ENCODE measurements around the gene LHB. TPM values are rescaled to one million over a fixed set of nuclear protein-coding genes. Genes with fewer than 3 reads are reported as not detected.
"Not testable (repeated sequence)": the region's sequence is repeated elsewhere in the genome, so short reads cannot be mapped to it uniquely, and the experiment has no call there.

The LHB gene
- total and polyA plus RNA-seq, 8 donors = 0.98 to 54.4 (median 5.0) TPM

DNA sequence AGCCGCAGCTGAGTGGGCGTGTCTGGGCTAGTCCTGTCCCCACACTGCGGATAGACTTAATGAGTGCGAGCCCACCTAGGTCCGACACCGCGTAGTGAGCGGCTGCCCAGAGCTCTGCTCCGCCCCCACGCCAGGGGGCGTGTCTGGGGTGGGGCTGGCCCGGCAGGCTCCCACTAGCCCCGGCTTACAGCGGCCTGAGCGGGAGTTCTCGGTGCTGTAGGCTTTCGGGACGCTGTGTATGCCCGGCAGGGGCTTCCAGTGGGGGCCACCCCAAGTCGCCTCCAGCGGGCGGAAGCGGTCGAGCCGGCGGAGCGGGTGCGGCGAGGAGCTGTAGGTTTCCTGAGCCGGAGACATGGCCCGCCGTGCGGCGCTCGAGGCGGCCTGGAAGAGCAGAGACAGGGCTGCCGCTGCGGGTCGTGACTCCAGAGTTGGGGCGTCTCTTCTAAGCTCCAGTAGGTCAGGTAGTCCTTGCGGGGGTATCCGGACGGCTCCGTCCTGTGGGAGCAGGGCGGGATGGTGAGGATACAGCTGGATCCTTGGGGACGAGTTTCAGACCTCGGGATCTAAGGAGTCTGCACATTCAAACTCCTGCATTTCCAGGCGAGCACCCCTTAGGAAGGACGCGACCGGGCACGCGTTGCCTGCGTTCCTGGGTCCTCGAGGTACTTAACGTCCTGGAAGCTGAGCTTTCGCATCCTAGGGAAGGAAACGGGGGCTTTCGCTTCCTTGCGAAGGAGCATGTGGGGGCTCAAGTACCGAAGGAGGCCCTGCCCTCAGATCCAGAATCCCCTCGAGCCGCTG is 39.4 kb upstream of the LHB start:
- WGBS, 2 donors = 1% methylated on average over 61 to 63 of the region's 63 CpGs
- FAIRE-seq = no peak
- Histone ChIP-seq H3K27me3 (no peaks in the 10 kb centered on the region), H3K9me3 (no peaks in the 10 kb centered on the region), H3K4me1 (peaks cover 0 to 5% (median 0%) of the 10 kb centered on the region in 3 donors), H3K4me3 (peak overlapping the region; percentile 26 to 67 (median 44)), H3K36me3 (no peaks in the 10 kb centered on the region), H3K27ac (no peak overlapping the region)
- DNase-seq = peak; percentile 36 to 87 (median 61)
- TF ChIP-seq, protein P1, sequence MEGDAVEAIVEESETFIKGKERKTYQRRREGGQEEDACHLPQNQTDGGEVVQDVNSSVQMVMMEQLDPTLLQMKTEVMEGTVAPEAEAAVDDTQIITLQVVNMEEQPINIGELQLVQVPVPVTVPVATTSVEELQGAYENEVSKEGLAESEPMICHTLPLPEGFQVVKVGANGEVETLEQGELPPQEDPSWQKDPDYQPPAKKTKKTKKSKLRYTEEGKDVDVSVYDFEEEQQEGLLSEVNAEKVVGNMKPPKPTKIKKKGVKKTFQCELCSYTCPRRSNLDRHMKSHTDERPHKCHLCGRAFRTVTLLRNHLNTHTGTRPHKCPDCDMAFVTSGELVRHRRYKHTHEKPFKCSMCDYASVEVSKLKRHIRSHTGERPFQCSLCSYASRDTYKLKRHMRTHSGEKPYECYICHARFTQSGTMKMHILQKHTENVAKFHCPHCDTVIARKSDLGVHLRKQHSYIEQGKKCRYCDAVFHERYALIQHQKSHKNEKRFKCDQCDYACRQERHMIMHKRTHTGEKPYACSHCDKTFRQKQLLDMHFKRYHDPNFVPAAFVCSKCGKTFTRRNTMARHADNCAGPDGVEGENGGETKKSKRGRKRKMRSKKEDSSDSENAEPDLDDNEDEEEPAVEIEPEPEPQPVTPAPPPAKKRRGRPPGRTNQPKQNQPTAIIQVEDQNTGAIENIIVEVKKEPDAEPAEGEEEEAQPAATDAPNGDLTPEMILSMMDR (IDR thresholded peaks at IDR 0.05) = no peak
- intact Hi-C loops (cut with DNase I) = no loop called here
- ATAC-seq = peak; percentile 78 to 93 (median 88)

DNA sequence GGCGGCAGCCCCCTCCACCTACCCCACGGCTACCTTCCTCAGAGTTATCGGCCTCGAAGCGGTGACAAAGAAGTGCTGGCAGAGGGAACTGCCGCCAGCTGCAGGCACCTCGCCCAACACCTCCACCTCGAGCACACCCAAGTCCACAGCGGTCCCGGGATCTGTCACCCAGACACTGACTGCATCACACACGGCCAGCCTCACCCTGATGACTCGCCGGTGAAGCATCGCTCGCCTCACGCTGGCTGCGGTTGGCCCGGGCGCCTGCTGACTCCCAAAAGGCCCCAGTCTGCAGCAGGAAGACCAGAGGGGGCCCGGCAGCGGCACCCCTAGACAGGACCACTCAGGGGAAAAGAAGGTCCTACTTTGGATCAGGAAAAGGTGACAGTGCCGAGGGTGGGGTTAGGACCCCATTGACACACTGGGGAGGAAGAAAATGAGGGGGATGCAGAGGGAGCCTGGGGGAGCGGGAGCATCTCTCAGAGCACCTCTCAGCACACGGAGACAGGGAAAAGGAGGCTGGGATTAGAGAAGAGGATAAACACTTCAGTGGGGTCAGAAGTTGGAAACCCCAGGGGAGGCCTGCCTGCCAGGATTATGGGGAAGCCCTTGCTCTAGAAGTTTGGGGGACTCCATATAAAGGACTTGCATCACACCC is 33.6 kb upstream of the LHB start:
- ATAC-seq; H3K27me3 ChIP-seq; H3K27ac ChIP-seq; H3K36me3 ChIP-seq; H3K4me1 ChIP-seq; H3K4me3 ChIP-seq; intact Hi-C loops (cut with DNase I); DNase-seq; H3K9me3 ChIP-seq; FAIRE-seq: not testable (repeated sequence)
- 64 to 65% methylated on average over 24 of the region's 24 CpGs for WGBS, 2 donors

DNA sequence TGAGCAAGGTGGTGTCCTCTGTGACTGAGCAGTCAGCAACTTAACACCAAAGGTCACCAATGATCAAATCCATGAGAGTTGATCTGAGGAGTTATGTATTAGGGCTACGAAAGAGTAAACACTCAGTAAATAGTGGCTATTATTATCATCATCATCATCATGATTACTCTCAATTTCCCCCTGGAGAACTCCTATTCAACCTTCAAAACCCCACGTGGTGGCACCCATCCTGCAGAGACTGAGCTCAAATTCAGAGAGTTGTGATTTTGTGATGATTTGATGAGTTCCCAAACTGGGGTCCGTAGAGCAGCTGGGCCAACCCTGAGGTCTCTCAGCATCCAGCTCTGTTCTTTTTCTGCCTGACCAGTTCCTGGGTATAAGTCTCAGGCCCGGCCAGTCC is 32.9 kb upstream of the LHB start:
- ATAC-seq; H3K27me3 ChIP-seq; H3K27ac ChIP-seq; H3K36me3 ChIP-seq; H3K4me3 ChIP-seq; intact Hi-C loops (cut with DNase I); DNase-seq; H3K4me1 ChIP-seq; H3K9me3 ChIP-seq; FAIRE-seq: not testable (repeated sequence)
- WGBS, 2 donors = 67 to 74% methylated on average over 2 of the region's 4 CpGs

DNA sequence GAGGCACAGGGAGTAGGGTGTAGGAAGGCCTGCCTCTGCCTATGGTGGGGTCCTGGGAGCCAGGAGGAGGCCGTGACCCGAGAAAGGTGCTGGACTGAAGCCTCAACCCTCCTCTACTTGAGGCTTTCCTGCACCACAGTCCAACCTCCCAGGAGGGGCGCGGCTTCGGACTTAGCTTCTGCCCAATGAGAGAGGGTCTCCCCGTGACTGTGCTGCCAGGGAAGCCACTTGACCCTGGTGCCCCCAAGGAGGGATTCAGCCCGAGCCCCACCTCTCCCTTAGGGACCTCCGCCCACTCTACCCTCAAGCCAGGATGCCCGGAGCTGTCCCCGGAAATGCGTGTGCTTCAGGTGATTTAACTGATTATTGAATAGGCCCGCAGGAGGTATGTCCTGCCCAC is 32.1 kb upstream of the LHB start, which contains the start of gene CGB8:
TSS of gene CGB8 (minus strand) at position 101 of the 400 bp plus-strand sequence. CDS start 372 bp downstream, outside the sequence.
- H3K27ac ChIP-seq; H3K9me3 ChIP-seq; ATAC-seq; H3K4me3 ChIP-seq; H3K36me3 ChIP-seq; H3K27me3 ChIP-seq; FAIRE-seq; intact Hi-C loops (cut with DNase I); H3K4me1 ChIP-seq; DNase-seq: not testable (repeated sequence)
- WGBS, 2 donors = 62 to 64% methylated on average over 8 to 10 of the region's 12 CpGs

DNA sequence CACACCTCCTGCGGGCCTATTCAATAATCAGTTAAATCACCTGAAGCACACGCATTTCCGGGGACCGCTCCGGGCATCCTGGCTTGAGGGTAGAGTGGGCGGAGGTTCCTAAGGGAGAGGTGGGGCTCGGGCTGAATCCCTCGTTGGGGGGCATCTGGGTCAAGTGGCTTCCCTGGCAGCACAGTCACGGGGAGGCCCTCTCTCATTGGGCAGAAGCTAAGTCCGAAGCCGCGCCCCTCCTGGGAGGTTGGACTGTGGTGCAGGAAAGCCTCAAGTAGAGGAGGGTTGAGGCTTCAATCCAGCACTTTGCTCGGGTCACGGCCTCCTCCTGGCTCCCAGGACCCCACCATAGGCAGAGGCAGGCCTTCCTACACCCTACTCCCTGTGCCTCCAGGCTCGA is 26.7 kb upstream of the LHB start, which contains the start of gene CGB5:
TSS of gene CGB5 (plus strand) at position 301 of the 400 bp plus-strand sequence. CDS start 362 bp downstream, outside the sequence.
- H3K27me3 ChIP-seq; H3K9me3 ChIP-seq; H3K36me3 ChIP-seq; DNase-seq; FAIRE-seq; H3K27ac ChIP-seq; H3K4me1 ChIP-seq; H3K4me3 ChIP-seq; ATAC-seq; intact Hi-C loops (cut with DNase I): not testable (repeated sequence)
- WGBS, 2 donors = 59 to 63% methylated on average over 14 to 15 of the region's 15 CpGs

DNA sequence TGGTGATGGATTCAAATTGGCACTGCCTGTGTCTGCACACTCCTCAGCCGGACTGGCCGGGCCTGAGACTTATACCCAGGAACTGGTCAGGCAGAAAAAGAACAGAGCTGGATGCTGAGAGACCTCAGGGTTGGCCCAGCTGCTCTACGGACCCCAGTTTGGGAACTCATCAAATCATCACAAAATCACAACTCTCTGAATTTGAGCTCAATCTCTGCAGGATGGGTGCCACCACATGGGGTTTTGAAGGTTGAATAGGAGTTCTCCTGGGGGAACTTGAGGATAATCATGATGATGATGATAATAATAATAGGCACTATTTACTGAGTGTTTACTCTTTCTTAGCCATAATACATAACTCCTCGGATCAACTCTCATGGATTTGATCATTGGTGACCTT is 25.8 kb upstream of the LHB start:
- H3K9me3 ChIP-seq; ATAC-seq; DNase-seq; H3K27ac ChIP-seq; H3K4me1 ChIP-seq; intact Hi-C loops (cut with DNase I); H3K36me3 ChIP-seq; H3K27me3 ChIP-seq; FAIRE-seq; H3K4me3 ChIP-seq: not testable (repeated sequence)
- WGBS, 2 donors = 58 to 62% methylated on average over 2 of the region's 4 CpGs

DNA sequence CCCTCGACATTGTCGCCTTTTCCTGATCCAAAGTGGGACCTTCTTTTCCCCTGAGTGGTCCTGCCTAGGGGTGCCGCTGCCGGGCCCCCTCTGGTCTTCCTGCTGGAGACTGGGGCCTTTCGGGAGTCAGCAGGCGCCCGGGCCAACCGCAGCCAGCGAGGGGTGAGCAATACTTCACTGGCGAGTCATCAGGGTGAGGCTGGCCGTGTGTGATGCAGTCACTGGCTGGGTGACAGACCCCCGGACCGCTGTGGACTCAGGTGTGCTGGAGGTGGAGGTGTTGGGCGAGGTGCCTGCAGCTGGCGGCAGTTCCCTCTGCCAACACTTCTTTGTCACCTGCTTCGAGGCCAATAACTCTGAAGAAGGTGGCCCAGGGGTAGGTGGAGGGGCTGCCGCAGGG is 25.3 kb upstream of the LHB start:
- 56 to 64% methylated on average over 17 of the region's 17 CpGs for WGBS, 2 donors
- Histone ChIP-seq H3K27ac (no peak overlapping the region), H3K27me3 (no peaks in the 10 kb centered on the region), H3K4me3 (no peak overlapping the region), H3K4me1 (no peaks in the 10 kb centered on the region), H3K9me3 (no peaks in the 10 kb centered on the region), H3K36me3 (no peaks in the 10 kb centered on the region)
- FAIRE-seq (no peak), DNase-seq (no peak), ATAC-seq (no peak)
- TF ChIP-seq, protein P1 (IDR thresholded peaks at IDR 0.05) = no peak
- intact Hi-C loops (cut with DNase I) = no loop called here

DNA sequence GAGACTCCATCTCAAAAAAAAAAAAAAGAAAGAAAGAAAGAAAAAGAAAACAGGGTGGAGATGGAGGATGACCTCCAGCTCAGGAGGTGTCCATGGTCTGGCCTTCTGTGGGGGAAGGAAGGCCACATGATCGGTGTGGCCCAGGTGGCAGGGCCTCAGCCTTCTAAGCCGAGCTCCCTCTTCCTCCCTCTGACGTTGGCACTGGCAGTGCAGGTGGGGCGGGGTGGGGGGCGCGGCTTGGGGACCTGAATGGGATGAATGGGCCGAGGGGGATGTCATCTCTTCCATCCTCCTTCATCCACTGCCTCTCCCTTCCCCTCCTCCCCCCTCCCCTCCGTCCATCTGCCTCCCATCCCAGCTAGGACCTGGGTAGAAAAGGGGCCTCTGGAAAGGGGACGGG is 22.8 kb upstream of the LHB start:
- H3K4me3 ChIP-seq; ATAC-seq; H3K9me3 ChIP-seq; FAIRE-seq; H3K27ac ChIP-seq; intact Hi-C loops (cut with DNase I); H3K4me1 ChIP-seq; DNase-seq; H3K36me3 ChIP-seq; H3K27me3 ChIP-seq: not testable (repeated sequence)
- 40 to 59% methylated on average over 6 to 9 of the region's 9 CpGs for WGBS, 2 donors

DNA sequence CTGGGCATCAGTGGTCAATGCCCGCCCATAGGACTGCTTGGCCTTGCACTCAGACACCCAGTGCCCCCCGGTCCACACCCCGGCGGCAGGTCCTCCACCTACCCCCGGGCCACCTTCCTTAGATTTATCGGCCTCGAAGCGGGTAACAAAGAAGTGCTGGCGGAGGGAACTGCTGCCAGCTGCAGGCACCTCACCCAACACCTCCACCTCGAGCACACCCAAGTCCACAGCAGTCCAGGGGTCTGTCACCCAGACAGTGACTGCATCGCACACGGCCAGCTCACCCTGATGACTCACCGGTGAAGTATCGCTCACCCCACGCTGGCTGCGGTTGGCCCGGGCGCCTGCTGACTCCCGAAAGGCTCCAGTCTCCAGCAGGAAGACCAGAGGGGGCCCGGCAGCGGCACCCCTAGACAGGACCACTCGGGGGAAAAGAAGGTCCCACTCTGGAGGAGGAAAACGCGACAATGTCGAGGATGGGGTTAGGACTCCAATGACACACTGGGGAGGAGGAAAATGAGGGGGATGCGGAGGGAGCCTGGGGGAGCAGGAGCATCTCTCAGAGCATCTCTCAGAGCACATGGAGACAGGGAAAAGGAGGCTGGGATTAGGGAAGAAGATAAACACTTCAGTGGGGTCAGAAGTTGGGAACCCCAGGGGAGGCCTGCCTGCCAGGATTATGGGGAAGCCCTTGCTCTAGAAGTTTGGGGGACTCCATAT is 21.8 kb upstream of the LHB start:
- H3K9me3 ChIP-seq; intact Hi-C loops (cut with DNase I); H3K4me3 ChIP-seq; H3K27ac ChIP-seq; ATAC-seq; FAIRE-seq; H3K36me3 ChIP-seq; H3K27me3 ChIP-seq; DNase-seq; H3K4me1 ChIP-seq: not testable (repeated sequence)
- 69 to 73% methylated on average over 26 of the region's 26 CpGs for WGBS, 2 donors
